ENCODE measurements around the gene NAB2.
"Not testable (repeated sequence)": the region's sequence is repeated elsewhere in the genome, so short reads cannot be mapped to it uniquely, and the experiment has no call there.

DNA sequence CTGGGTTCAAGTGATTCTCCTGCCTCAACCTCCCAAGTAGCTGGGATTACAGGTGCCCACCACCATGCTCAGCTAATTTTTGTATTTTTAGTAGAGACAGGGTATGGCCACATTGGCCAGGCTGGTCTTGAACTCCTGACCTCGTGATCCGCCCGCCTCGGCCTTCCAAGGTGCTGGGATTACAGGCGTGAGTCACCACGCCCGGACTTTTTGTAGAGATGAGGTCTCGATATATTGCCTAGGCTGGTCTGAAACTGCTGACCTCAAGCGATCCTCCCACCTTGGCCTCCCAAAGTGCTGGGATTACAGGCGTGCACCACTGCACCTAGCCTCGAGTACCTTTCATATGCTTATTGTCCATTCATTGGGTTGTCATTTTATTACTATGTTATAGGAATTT lies 31.8 kb downstream of the NAB2 start:
- TF ChIP-seq SUZ12 (IDR thresholded peaks at IDR 0.05); TARDBP (IDR thresholded peaks at IDR 0.05); SP1 (IDR thresholded peaks at IDR 0.05); FOXK2 (IDR thresholded peaks at IDR 0.05); FOXA1 (IDR thresholded peaks at IDR 0.05); NFRKB (IDR thresholded peaks at IDR 0.05); FOXM1 (IDR thresholded peaks at IDR 0.05; ENCODE audit: borderline replicate concordance); LEF1 (IDR thresholded peaks at IDR 0.05; ENCODE audit: borderline replicate concordance); CTBP1 (IDR thresholded peaks at IDR 0.05; ENCODE audit: borderline replicate concordance); BHLHE40 (IDR thresholded peaks at IDR 0.05; ENCODE audit: borderline replicate concordance); ZNF384 (IDR thresholded peaks at IDR 0.05): not testable (repeated sequence)
- TF ChIP-seq, protein P1, sequence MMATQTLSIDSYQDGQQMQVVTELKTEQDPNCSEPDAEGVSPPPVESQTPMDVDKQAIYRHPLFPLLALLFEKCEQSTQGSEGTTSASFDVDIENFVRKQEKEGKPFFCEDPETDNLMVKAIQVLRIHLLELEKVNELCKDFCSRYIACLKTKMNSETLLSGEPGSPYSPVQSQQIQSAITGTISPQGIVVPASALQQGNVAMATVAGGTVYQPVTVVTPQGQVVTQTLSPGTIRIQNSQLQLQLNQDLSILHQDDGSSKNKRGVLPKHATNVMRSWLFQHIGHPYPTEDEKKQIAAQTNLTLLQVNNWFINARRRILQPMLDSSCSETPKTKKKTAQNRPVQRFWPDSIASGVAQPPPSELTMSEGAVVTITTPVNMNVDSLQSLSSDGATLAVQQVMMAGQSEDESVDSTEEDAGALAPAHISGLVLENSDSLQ (IDR thresholded peaks at IDR 0.05) = not testable (repeated sequence)
